ENCODE data around the gene MGAT1. TPM values are rescaled to one million over a fixed set of nuclear protein-coding genes. Genes with fewer than 3 reads are reported as not detected.

MGAT1 gene
- total RNA-seq, 1 donor from 2014 or later: 137 TPM

GRCh38 chr5:180817893-180818674 lies 15.5 kb upstream of the MGAT1 start:
- no peak for TF ChIP-seq CTCF (IDR thresholded peaks at IDR 0.05)
- H3K4me1 Mint-ChIP-seq (ENCODE audit: unreplicated experiment): peaks cover 14% of the 10 kb centered on the region
- no peaks in the 10 kb centered on the region for H3K27me3 Mint-ChIP-seq (ENCODE audit: unreplicated experiment)
- H3K36me3 Mint-ChIP-seq (ENCODE audit: unreplicated experiment): no peaks in the 10 kb centered on the region
- DNase-seq (ENCODE audit: extremely low spot score, unreplicated experiment): no peak
- no peaks in the 10 kb centered on the region for H3K9me3 Mint-ChIP-seq (ENCODE audit: unreplicated experiment)
- no peak overlapping the region for H3K27ac Mint-ChIP-seq (ENCODE audit: unreplicated experiment)
- no peak overlapping the region for H3K4me3 Mint-ChIP-seq (ENCODE audit: unreplicated experiment)

GRCh38 chr5:180816608-180817534 lies 14.3 kb upstream of the MGAT1 start:
- Mint-ChIP-seq H3K4me1 (ENCODE audit: unreplicated experiment) (peaks cover 15% of the 10 kb centered on the region), H3K27ac (ENCODE audit: unreplicated experiment) (peak overlapping the region; percentile 79), H3K27me3 (ENCODE audit: unreplicated experiment) (no peaks in the 10 kb centered on the region), H3K36me3 (ENCODE audit: unreplicated experiment) (no peaks in the 10 kb centered on the region), H3K9me3 (ENCODE audit: unreplicated experiment) (no peaks in the 10 kb centered on the region), H3K4me3 (ENCODE audit: unreplicated experiment) (peak overlapping the region; percentile 24)
- TF ChIP-seq CTCF (IDR thresholded peaks at IDR 0.05): no peak
- no peak for DNase-seq (ENCODE audit: extremely low spot score, unreplicated experiment)

- peaks cover 24% of the 10 kb centered on the region for H3K4me1 Mint-ChIP-seq (ENCODE audit: unreplicated experiment)
- no peaks in the 10 kb centered on the region for H3K9me3 Mint-ChIP-seq (ENCODE audit: unreplicated experiment)
- no peak for TF ChIP-seq CTCF (IDR thresholded peaks at IDR 0.05)
- no peak for DNase-seq (ENCODE audit: extremely low spot score, unreplicated experiment)
- no peak overlapping the region for H3K4me3 Mint-ChIP-seq (ENCODE audit: unreplicated experiment)
- no peaks in the 10 kb centered on the region for H3K27me3 Mint-ChIP-seq (ENCODE audit: unreplicated experiment)
- no peaks in the 10 kb centered on the region for H3K36me3 Mint-ChIP-seq (ENCODE audit: unreplicated experiment)
- no peak overlapping the region for H3K27ac Mint-ChIP-seq (ENCODE audit: unreplicated experiment)
Observed at GRCh38 chr5:180815293-180815917, 12.8 kb upstream of the MGAT1 start.

- H3K9me3 Mint-ChIP-seq (ENCODE audit: unreplicated experiment): no peaks in the 10 kb centered on the region
- H3K27ac Mint-ChIP-seq (ENCODE audit: unreplicated experiment): no peak overlapping the region
Observed at GRCh38 chr5:180813420-180813819, 10.8 kb upstream of the MGAT1 start.

More at GRCh38 chr5:180813420-180813819, 10.8 kb upstream of the MGAT1 start:
- peaks cover 37% of the 10 kb centered on the region for H3K4me1 Mint-ChIP-seq (ENCODE audit: unreplicated experiment)
- no peaks in the 10 kb centered on the region for H3K27me3 Mint-ChIP-seq (ENCODE audit: unreplicated experiment)
- no peak for DNase-seq (ENCODE audit: extremely low spot score, unreplicated experiment)
- no peaks in the 10 kb centered on the region for H3K36me3 Mint-ChIP-seq (ENCODE audit: unreplicated experiment)
- H3K4me3 Mint-ChIP-seq (ENCODE audit: unreplicated experiment): no peak overlapping the region
- TF ChIP-seq CTCF (IDR thresholded peaks at IDR 0.05): no peak

Measured in osteocyte (in vitro differentiated cells).